ENCODE measurements around the gene METTL4. TPM values are rescaled to one million over a fixed set of nuclear protein-coding genes. Genes with fewer than 3 reads are reported as not detected.

Gene METTL4
- total and polyA plus RNA-seq, 2 donors from 2014 or later = 7.2 to 15.2 TPM

GRCh38 chr18:2512059-2512458 is 59.2 kb downstream of the METTL4 start:
- no peak overlapping the region for H3K27ac ChIP-seq (ENCODE audit: low read depth in 2 of 2, low read length in 2 of 2)
- H3K4me3 ChIP-seq (ENCODE audit: low read length in 3 of 3) = no peak overlapping the region
- no peak overlapping the region for H3K9ac ChIP-seq (ENCODE audit: low read length in 3 of 3)
- DNase-seq (no peak), FAIRE-seq (no peak)
- H3K9me3 ChIP-seq (ENCODE audit: control insufficient read depth in 2 of 3, insufficient read depth in 1 of 3, low read length in 3 of 3) = no peaks in the 10 kb centered on the region
- no peaks in the 10 kb centered on the region for H3K27me3 ChIP-seq (ENCODE audit: control insufficient read depth, insufficient read depth, low read length)
- H3K4me1 ChIP-seq (ENCODE audit: control insufficient read depth in 2 of 3, insufficient read depth in 2 of 3, low read depth in 1 of 3, low read length in 3 of 3) = no peaks in the 10 kb centered on the region
- intact Hi-C loops (cut with DNase I) = no loop called here
- TF ChIP-seq CTCF (IDR thresholded peaks at IDR 0.05; ENCODE audit: borderline replicate concordance, extremely low read depth, insufficient read depth) = no peak
- H3K36me3 ChIP-seq (ENCODE audit: control insufficient read depth in 2 of 3, insufficient read depth in 3 of 3, low read length in 3 of 3) = no peaks in the 10 kb centered on the region

- no peaks in the 10 kb centered on the region for H3K9me3 ChIP-seq (ENCODE audit: control insufficient read depth in 2 of 3, insufficient read depth in 1 of 3, low read length in 3 of 3)
- DNase-seq (no peak), FAIRE-seq (no peak)
- no peak for TF ChIP-seq CTCF (IDR thresholded peaks at IDR 0.05; ENCODE audit: borderline replicate concordance, extremely low read depth, insufficient read depth)
- H3K9ac ChIP-seq (ENCODE audit: low read length in 3 of 3) = no peak overlapping the region
- H3K27ac ChIP-seq (ENCODE audit: low read depth in 2 of 2, low read length in 2 of 2) = no peak overlapping the region
- no peaks in the 10 kb centered on the region for H3K4me1 ChIP-seq (ENCODE audit: control insufficient read depth in 2 of 3, insufficient read depth in 2 of 3, low read depth in 1 of 3, low read length in 3 of 3)
- H3K4me3 ChIP-seq (ENCODE audit: low read length in 3 of 3) = no peak overlapping the region
- intact Hi-C loops (cut with DNase I) = no loop called here
- no peaks in the 10 kb centered on the region for H3K36me3 ChIP-seq (ENCODE audit: control insufficient read depth in 2 of 3, insufficient read depth in 3 of 3, low read length in 3 of 3)
- H3K27me3 ChIP-seq (ENCODE audit: control insufficient read depth, insufficient read depth, low read length) = no peaks in the 10 kb centered on the region
Observed at GRCh38 chr18:2511451-2511850, 59.9 kb downstream of the METTL4 start.

- DNase-seq = no peak
- H3K4me3 ChIP-seq (ENCODE audit: low read length in 3 of 3) = no peak overlapping the region
- no peak for FAIRE-seq
- TF ChIP-seq CTCF (IDR thresholded peaks at IDR 0.05; ENCODE audit: borderline replicate concordance, extremely low read depth, insufficient read depth) = no peak
- H3K27ac ChIP-seq (ENCODE audit: low read depth in 2 of 2, low read length in 2 of 2) = no peak overlapping the region
- H3K27me3 ChIP-seq (ENCODE audit: control insufficient read depth, insufficient read depth, low read length) = no peaks in the 10 kb centered on the region
- no peaks in the 10 kb centered on the region for H3K9me3 ChIP-seq (ENCODE audit: control insufficient read depth in 2 of 3, insufficient read depth in 1 of 3, low read length in 3 of 3)
- H3K4me1 ChIP-seq (ENCODE audit: control insufficient read depth in 2 of 3, insufficient read depth in 2 of 3, low read depth in 1 of 3, low read length in 3 of 3) = no peaks in the 10 kb centered on the region
- intact Hi-C loops (cut with DNase I) = no loop called here
- H3K9ac ChIP-seq (ENCODE audit: low read length in 3 of 3) = no peak overlapping the region
- H3K36me3 ChIP-seq (ENCODE audit: control insufficient read depth in 2 of 3, insufficient read depth in 3 of 3, low read length in 3 of 3) = no peaks in the 10 kb centered on the region
Observed at GRCh38 chr18:2510416-2510815, 60.9 kb downstream of the METTL4 start.

- no peak for FAIRE-seq
- H3K27ac ChIP-seq (ENCODE audit: low read depth in 2 of 2, low read length in 2 of 2) = no peak overlapping the region
- no peak overlapping the region for H3K4me3 ChIP-seq (ENCODE audit: low read length in 3 of 3)
- TF ChIP-seq CTCF (IDR thresholded peaks at IDR 0.05; ENCODE audit: borderline replicate concordance, extremely low read depth, insufficient read depth) = no peak
- H3K9ac ChIP-seq (ENCODE audit: low read length in 3 of 3) = no peak overlapping the region
- no peaks in the 10 kb centered on the region for H3K27me3 ChIP-seq (ENCODE audit: control insufficient read depth, insufficient read depth, low read length)
- H3K9me3 ChIP-seq (ENCODE audit: control insufficient read depth in 2 of 3, insufficient read depth in 1 of 3, low read length in 3 of 3) = no peaks in the 10 kb centered on the region
- H3K4me1 ChIP-seq (ENCODE audit: control insufficient read depth in 2 of 3, insufficient read depth in 2 of 3, low read depth in 1 of 3, low read length in 3 of 3) = no peaks in the 10 kb centered on the region
- no peak for DNase-seq
- intact Hi-C loops (cut with DNase I) = no loop called here
- no peaks in the 10 kb centered on the region for H3K36me3 ChIP-seq (ENCODE audit: control insufficient read depth in 2 of 3, insufficient read depth in 3 of 3, low read length in 3 of 3)
Observed at GRCh38 chr18:2508678-2509077, 62.6 kb downstream of the METTL4 start.

Measured in kidney (tissue), 14 donors.